Measurements from ENCODE around the gene GMPS. TPM values are rescaled to one million over a fixed set of nuclear protein-coding genes. Genes with fewer than 3 reads are reported as not detected.

GMPS gene
- total and polyA plus RNA-seq, 2 of the 13 experiments (the other 11 are each of a cell fraction or from before 2014, with no cell fraction given): 29.6 to 85.5 TPM

- TF ChIP-seq HNRNPK (IDR thresholded peaks at IDR 0.05; ENCODE audit: low read depth, low read length, poor library complexity, severe bottlenecking) (peak; percentile 74), ZNF773 (CRISPR knock-in tag; IDR thresholded peaks at IDR 0.05; ENCODE audit: borderline replicate concordance) (peak; percentile 22; the same call in 1 of the 2 replicates), ZNF276 (CRISPR knock-in tag; IDR thresholded peaks at IDR 0.05; ENCODE audit: low read depth) (peak; percentile 2; the same call in 1 of the 2 replicates), MAX (IDR thresholded peaks at IDR 0.05) (peak; percentile 44; the same call in 1 of the 2 replicates), ZNF207 (IDR thresholded peaks at IDR 0.05; ENCODE audit: borderline replicate concordance) (no peak), ZNF446 (CRISPR knock-in tag; IDR thresholded peaks at IDR 0.05) (peak; percentile 75; the same call in 1 of the 2 replicates), FOXC1 (CRISPR knock-in tag; IDR thresholded peaks at IDR 0.05; ENCODE audit: borderline replicate concordance) (0 out of 2 replicates have a peak, but pooled peaks have one; percentile 55), NCOA2 (CRISPR knock-in tag; IDR thresholded peaks at IDR 0.05) (no peak), ZNF543 (CRISPR knock-in tag; IDR thresholded peaks at IDR 0.05) (peak; percentile 49; the same call in 1 of the 2 replicates), SKIL (CRISPR knock-in tag; IDR thresholded peaks at IDR 0.05; ENCODE audit: borderline replicate concordance) (peak; percentile 14; the same call in 1 of the 2 replicates), NONO (IDR thresholded peaks at IDR 0.05) (no peak), NONO (CRISPR knock-in tag; conservative IDR thresholded peaks at IDR 0.05) (0 out of 2 replicates have a peak, but pooled peaks have one; percentile 43), PRDM4 (CRISPR knock-in tag; IDR thresholded peaks at IDR 0.05; ENCODE audit: borderline replicate concordance) (no peak), ZNF274 (CRISPR knock-in tag; IDR thresholded peaks at IDR 0.05) (0 out of 2 replicates have a peak, but pooled peaks have one; percentile 5), ZBED4 (CRISPR knock-in tag; IDR thresholded peaks at IDR 0.05; ENCODE audit: borderline replicate concordance) (no peak), NR2F6 (IDR thresholded peaks at IDR 0.05) (no peak), NR2F6 (CRISPR knock-in tag; IDR thresholded peaks at IDR 0.05) (no peak; the same call in 1 of the 2 replicates)
Observed at GRCh38 chr3:155870945-155871745, 695 bp downstream of the GMPS start (continued).
